T-cell (primary cell): ENCODE measurements around the gene GRM8. TPM values are rescaled to one million over a fixed set of nuclear protein-coding genes. Genes with fewer than 3 reads are reported as not detected.

Experiments
- ATAC-seq, 4 experiments: fragments of 200-7000 bp in 3 of 4; fragments of 150-1000 bp in 1 of 4; cut with Tn5 transposase; replicated peaks in 1 of 4; 1 replicate in 3 of 4; 2 replicates in 1 of 4; pipeline ENCODE4 v1.10.0; 2021; ENCODE audit warnings: moderate library complexity in 3 of 4, mild to moderate bottlenecking in 2 of 4, moderate number of reproducible peaks in 1 of 4
- CTCF ChIA-PET, 2 donors: fragments of 300-600 bp; sonication (Branson Sonifier 250); formaldehyde crosslinking; loops; one replicate each; lab custom pipeline; 2022; ENCODE audit warnings: antibody characterized with exemption in 2 of 2; lab: Charles Lee
- POLR2A ChIA-PET, 2 donors: fragments of 300-600 bp; sonication (Branson Sonifier 250); formaldehyde crosslinking; loops; one replicate each; lab custom pipeline; 2022; ENCODE audit warnings: antibody characterized with exemption in 2 of 2; lab: Charles Lee
- DNase-seq, 35 experiments: peaks; one replicate each; pipeline versions ENCODE4 v3.0.0 to v3.0.0-alpha.2; 2013 to 2023
- H3K27ac ChIP-seq: one replicate; pipeline ENCODE4 v1.5.1; 2013; ENCODE audit warnings: low read length
- H3K27me3 ChIP-seq, 2 experiments: replicated peaks in 1 of 2; 1 replicate in 1 of 2; 2 replicates in 1 of 2; pipeline versions ENCODE4 v1.6.1 to v1.7.0; 2013; ENCODE audit warnings: low read length in 1 of 2, mixed read lengths in 1 of 2; ENCODE audit not compliant: control insufficient read depth in 2 of 2, insufficient read depth in 2 of 2; ENCODE audit errors: extremely low read depth in 1 of 2
- H3K36me3 ChIP-seq, 2 donors: 1 replicate in 1 of 2; 2 replicates in 1 of 2; pipeline versions ENCODE4 v1.6.1 to v1.7.0; 2013; ENCODE audit warnings: low read length in 1 of 2; ENCODE audit not compliant: control insufficient read depth in 2 of 2, insufficient read depth in 1 of 2; ENCODE audit errors: extremely low read depth in 1 of 2
- H3K4me1 ChIP-seq, 2 experiments: 1 replicate in 1 of 2; 2 replicates in 1 of 2; pipeline versions ENCODE4 v1.6.1 to v1.7.0; 2013; ENCODE audit warnings: low read length in 2 of 2, mixed read lengths in 1 of 2; ENCODE audit not compliant: insufficient read depth in 2 of 2, control insufficient read depth in 1 of 2; ENCODE audit errors: extremely low read depth in 1 of 2
- H3K4me3 ChIP-seq, 2 donors: 1 replicate in 1 of 2; 2 replicates in 1 of 2; pipeline versions ENCODE4 v1.5.1 to v1.7.0; 2013; ENCODE audit warnings: mild to moderate bottlenecking in 2 of 2, low read length in 1 of 2, moderate library complexity in 1 of 2; ENCODE audit not compliant: control insufficient read depth in 1 of 2; ENCODE audit errors: extremely low read depth in 1 of 2
- H3K9me3 ChIP-seq: 2 replicates; pipeline ENCODE4 v1.7.0; 2013
- H3K27ac Mint-ChIP-seq, 2 donors: one replicate each; pipeline ENCODE4 v1.8.0; 2020 to 2021; ENCODE audit warnings: mild to moderate bottlenecking in 2 of 2, mixed read lengths in 2 of 2
- H3K27me3 Mint-ChIP-seq, 2 donors: one replicate each; pipeline ENCODE4 v1.8.0; 2021 to 2022; ENCODE audit warnings: mixed read lengths in 2 of 2
- H3K36me3 Mint-ChIP-seq: one replicate; pipeline ENCODE4 v1.8.0; 2021; ENCODE audit warnings: mixed read lengths
- H3K4me1 Mint-ChIP-seq, 3 donors: one replicate each; pipeline ENCODE4 v1.8.0; 2020 to 2022; ENCODE audit warnings: mixed read lengths in 3 of 3, mild to moderate bottlenecking in 1 of 3
- H3K4me3 Mint-ChIP-seq, 3 donors: one replicate each; pipeline ENCODE4 v1.8.0; 2020 to 2022; ENCODE audit warnings: mild to moderate bottlenecking in 3 of 3, mixed read lengths in 3 of 3, moderate library complexity in 3 of 3
- H3K9me3 Mint-ChIP-seq, 3 donors: one replicate each; pipeline ENCODE4 v1.8.0; 2020 to 2022; ENCODE audit warnings: mixed read lengths in 3 of 3
- WGBS: methylation state at CpG from one replicate; pipeline ENCODE4 v1.1.5; 2013; ENCODE audit warnings: missing lambda C conversion rate; ENCODE audit not compliant: insufficient coverage; 5-methylcytosine and 5-hydroxymethylcytosine counted together
- total RNA-seq, 35 experiments: library from RNA in 6 of 35; stranded (reverse) in 6 of 35; fragments of 120-200 nt in 1 of 35; gene quantifications; one replicate each; pipeline versions ENCODE4 v1.2.1 to v1.2.4 and lab custom pipeline; 2013 to 2026

GRM8 gene
- total RNA-seq, 5 donors from 2014 or later (not counting 1 experiment from before 2014, with no cell fraction given), result not detected

GRCh38 chr7:127226685-127227374 lies 25.9 kb downstream of the GRM8 start:
- Histone ChIP-seq H3K27ac (no peak overlapping the region), H3K4me1 (no peaks in the 10 kb centered on the region), H3K4me3 (no peak overlapping the region), H3K27me3 (peaks cover 0 to 17% of the 10 kb centered on the region in 2 experiments), H3K9me3 (no peaks in the 10 kb centered on the region), H3K36me3 (no peaks in the 10 kb centered on the region)
- Mint-ChIP-seq H3K9me3 (no peaks in the 10 kb centered on the region), H3K27me3 (peaks cover 52 to 54% of the 10 kb centered on the region in 2 donors), H3K27ac (no peak overlapping the region), H3K4me1 (no peaks in the 10 kb centered on the region), H3K36me3 (no peaks in the 10 kb centered on the region), H3K4me3 (no peak overlapping the region)
- ChIA-PET POLR2A (no interaction called here), CTCF (interaction anchor here (0.5 to 0.6 kb wide), 2 partner anchors 609 to 1171 kb away, joined by 3 to 5 read pairs; no protein-coding TSS in a partner anchor)
- ATAC-seq (no peak), DNase-seq (no peak)
- WGBS, result 63% methylated on average over 2 of the region's 10 CpGs

- Histone ChIP-seq H3K27ac (no peak overlapping the region), H3K27me3 (peaks cover 2 to 19% of the 10 kb centered on the region in 2 experiments), H3K9me3 (no peaks in the 10 kb centered on the region), H3K4me3 (no peak overlapping the region), H3K36me3 (no peaks in the 10 kb centered on the region), H3K4me1 (no peaks in the 10 kb centered on the region)
- Mint-ChIP-seq H3K9me3 (no peaks in the 10 kb centered on the region), H3K27me3 (peaks cover 46 to 47% of the 10 kb centered on the region in 2 donors), H3K4me3 (no peak overlapping the region), H3K27ac (no peak overlapping the region), H3K36me3 (no peaks in the 10 kb centered on the region), H3K4me1 (no peaks in the 10 kb centered on the region)
- POLR2A ChIA-PET, result no interaction called here
- no CpG with 5 or more reads among the region's 1 CpG for WGBS
- DNase-seq, result no peak
- CTCF ChIA-PET, result no interaction called here
- no peak for ATAC-seq
Measured at GRCh38 chr7:127221731-127222130, 31.0 kb downstream of the GRM8 start.

GRCh38 chr7:127214956-127215718 lies 37.6 kb downstream of the GRM8 start:
- H3K4me3 ChIP-seq, result no peak overlapping the region
- no peak overlapping the region for H3K4me3 Mint-ChIP-seq
- H3K27ac Mint-ChIP-seq, result no peak overlapping the region
- no peaks in the 10 kb centered on the region for H3K36me3 Mint-ChIP-seq
- WGBS, result 90% methylated on average over 2 of the region's 4 CpGs
- H3K9me3 ChIP-seq, result no peaks in the 10 kb centered on the region
- ATAC-seq (no peak), DNase-seq (no peak)
- peaks cover 2% of the 10 kb centered on the region in 2 experiments for H3K27me3 ChIP-seq
- H3K27ac ChIP-seq, result no peak overlapping the region
- POLR2A ChIA-PET, result no interaction called here
- peaks cover 13% of the 10 kb centered on the region in 2 donors for H3K27me3 Mint-ChIP-seq
- no peaks in the 10 kb centered on the region for H3K4me1 ChIP-seq
- CTCF ChIA-PET, result interaction anchor here in 1 of 2 donors (0.8 kb wide), 1 partner anchor 179 kb away, joined by 3 read pairs; no protein-coding TSS in a partner anchor
- H3K36me3 ChIP-seq, result no peaks in the 10 kb centered on the region
- H3K9me3 Mint-ChIP-seq, result no peaks in the 10 kb centered on the region
- H3K4me1 Mint-ChIP-seq, result no peaks in the 10 kb centered on the region

GRCh38 chr7:127209886-127210285 lies 42.9 kb downstream of the GRM8 start:
- H3K27me3 Mint-ChIP-seq, result peaks cover 30 to 31% of the 10 kb centered on the region in 2 donors

GRCh38 chr7:127208860-127209259 lies 43.9 kb downstream of the GRM8 start:
- H3K4me1 Mint-ChIP-seq, result no peaks in the 10 kb centered on the region
- peaks cover 30 to 31% of the 10 kb centered on the region in 2 donors for H3K27me3 Mint-ChIP-seq
- H3K27ac Mint-ChIP-seq, result no peak overlapping the region
- no peak overlapping the region for H3K4me3 Mint-ChIP-seq
- WGBS, result no CpG with 5 or more reads among the region's 3 CpGs
- POLR2A ChIA-PET, result no interaction called here
- H3K36me3 ChIP-seq, result no peaks in the 10 kb centered on the region
- H3K27ac ChIP-seq, result no peak overlapping the region
- no peaks in the 10 kb centered on the region for H3K27me3 ChIP-seq
- DNase-seq (no peak), ATAC-seq (no peak)
- no peaks in the 10 kb centered on the region for H3K9me3 Mint-ChIP-seq
- no peaks in the 10 kb centered on the region for H3K9me3 ChIP-seq
- no peak overlapping the region for H3K4me3 ChIP-seq
- H3K36me3 Mint-ChIP-seq, result no peaks in the 10 kb centered on the region
- CTCF ChIA-PET, result no interaction called here
- no peaks in the 10 kb centered on the region for H3K4me1 ChIP-seq

More at GRCh38 chr7:127209886-127210285, 42.9 kb downstream of the GRM8 start:
- ChIA-PET CTCF (no interaction called here), POLR2A (no interaction called here)
- no peak overlapping the region for H3K27ac ChIP-seq
- no peaks in the 10 kb centered on the region for H3K36me3 Mint-ChIP-seq
- no CpG with 5 or more reads among the region's 2 CpGs for WGBS
- no peak overlapping the region for H3K27ac Mint-ChIP-seq
- no peaks in the 10 kb centered on the region for H3K36me3 ChIP-seq
- no peak overlapping the region for H3K4me3 ChIP-seq
- no peaks in the 10 kb centered on the region for H3K4me1 ChIP-seq
- no peak for DNase-seq
- H3K4me1 Mint-ChIP-seq, result no peaks in the 10 kb centered on the region
- no peaks in the 10 kb centered on the region for H3K9me3 Mint-ChIP-seq
- no peak for ATAC-seq
- H3K9me3 ChIP-seq, result no peaks in the 10 kb centered on the region
- no peaks in the 10 kb centered on the region for H3K27me3 ChIP-seq
- H3K4me3 Mint-ChIP-seq, result no peak overlapping the region

- Mint-ChIP-seq H3K9me3 (no peaks in the 10 kb centered on the region), H3K4me1 (no peaks in the 10 kb centered on the region)
Measured at GRCh38 chr7:127208351-127208750, 44.4 kb downstream of the GRM8 start.

More at GRCh38 chr7:127208351-127208750, 44.4 kb downstream of the GRM8 start:
- 66% methylated on average over 3 of the region's 3 CpGs for WGBS
- ATAC-seq (no peak), DNase-seq (no peak)
- no peaks in the 10 kb centered on the region for H3K4me1 ChIP-seq
- H3K27me3 ChIP-seq, result no peaks in the 10 kb centered on the region
- ChIA-PET POLR2A (no interaction called here), CTCF (no interaction called here)
- no peaks in the 10 kb centered on the region for H3K9me3 ChIP-seq
- H3K27ac ChIP-seq, result no peak overlapping the region
- no peaks in the 10 kb centered on the region for H3K36me3 ChIP-seq
- no peak overlapping the region for H3K27ac Mint-ChIP-seq
- H3K36me3 Mint-ChIP-seq, result no peaks in the 10 kb centered on the region
- peaks cover 27 to 30% of the 10 kb centered on the region in 2 donors for H3K27me3 Mint-ChIP-seq
- no peak overlapping the region for H3K4me3 ChIP-seq
- H3K4me3 Mint-ChIP-seq, result no peak overlapping the region
